ENCODE measurements around the gene TRIP10.
"Not testable (repeated sequence)": the region's sequence is repeated elsewhere in the genome, so short reads cannot be mapped to it uniquely, and the experiment has no call there.

The TRIP10 gene

GRCh38 chr19:6706633-6706958 is 32.9 kb upstream of the TRIP10 start:
- H3K27me3 Mint-ChIP-seq, result peaks cover 39 to 41% of the 10 kb centered on the region in 2 donors
- H3K4me1 Mint-ChIP-seq (ENCODE audit: low read depth in 2 of 2), result peaks cover 10 to 20% of the 10 kb centered on the region in 2 donors
- DNase-seq (no peak), ATAC-seq (replicated peaks) (no peak)
- H3K9me3 Mint-ChIP-seq, result no peaks in the 10 kb centered on the region
- H3K36me3 Mint-ChIP-seq (ENCODE audit: insufficient read depth), result no peaks in the 10 kb centered on the region
- no peak overlapping the region for H3K27ac Mint-ChIP-seq
- no peak overlapping the region for H3K4me3 Mint-ChIP-seq

GRCh38 chr19:6707011-6707657 is 32.3 kb upstream of the TRIP10 start:
- Mint-ChIP-seq H3K27ac (no peak overlapping the region), H3K27me3 (peaks cover 39 to 41% of the 10 kb centered on the region in 2 donors), H3K4me3 (no peak overlapping the region), H3K36me3 (ENCODE audit: insufficient read depth) (no peaks in the 10 kb centered on the region), H3K9me3 (no peaks in the 10 kb centered on the region), H3K4me1 (ENCODE audit: low read depth in 2 of 2) (peaks cover 10 to 20% of the 10 kb centered on the region in 2 donors)
- DNase-seq (no peak), ATAC-seq (replicated peaks) (no peak)

DNA sequence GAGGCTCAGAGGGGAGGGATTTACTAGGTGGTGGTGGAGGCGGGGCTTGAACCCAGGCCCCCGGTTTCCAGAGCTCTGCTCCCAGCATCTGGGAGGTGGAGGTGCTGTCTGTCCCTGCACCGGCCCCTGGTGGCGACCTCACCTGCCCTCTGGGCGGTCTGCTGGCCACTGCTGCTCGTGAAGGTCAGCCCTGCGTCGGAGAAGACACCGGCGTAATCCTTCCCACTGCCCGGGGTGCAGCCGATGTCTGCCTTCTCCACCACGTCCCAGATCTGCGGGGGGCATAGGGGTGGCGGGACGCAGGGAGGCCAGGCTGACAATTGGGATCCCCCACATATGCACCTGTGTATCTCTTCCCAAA is 31.8 kb upstream of the TRIP10 start:
- ATAC-seq (replicated peaks) (no peak), DNase-seq (no peak)
- no peaks in the 10 kb centered on the region for H3K36me3 Mint-ChIP-seq (ENCODE audit: insufficient read depth)
- H3K9me3 Mint-ChIP-seq, result no peaks in the 10 kb centered on the region
- peaks cover 39 to 41% of the 10 kb centered on the region in 2 donors for H3K27me3 Mint-ChIP-seq
- H3K4me3 Mint-ChIP-seq, result no peak overlapping the region
- peaks cover 10 to 20% of the 10 kb centered on the region in 2 donors for H3K4me1 Mint-ChIP-seq (ENCODE audit: low read depth in 2 of 2)
- H3K27ac Mint-ChIP-seq, result peak overlapping the region in 1 of 2 donors; percentile 68

DNA sequence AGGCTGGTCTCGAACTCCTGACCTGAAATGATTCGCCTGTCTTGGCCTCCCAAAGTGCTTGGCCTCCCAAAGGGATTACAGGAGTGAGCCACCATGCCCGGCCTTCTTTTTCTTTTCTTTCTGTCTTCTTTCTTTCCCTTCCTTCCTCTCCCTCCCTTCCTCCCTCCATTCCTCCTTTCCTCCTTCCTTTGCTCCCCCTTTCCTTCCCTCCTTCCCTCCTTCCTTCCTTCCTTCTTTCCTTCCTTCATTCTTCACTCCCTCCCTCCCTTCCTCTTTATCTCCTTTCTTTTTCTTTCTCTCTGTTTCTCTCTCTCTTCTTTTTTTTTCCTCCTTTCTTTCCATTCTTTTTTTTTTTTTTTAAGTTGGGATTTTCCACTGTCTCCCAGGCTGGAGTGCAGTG is 31.1 kb upstream of the TRIP10 start:
- Mint-ChIP-seq H3K36me3 (ENCODE audit: insufficient read depth) (no peaks in the 10 kb centered on the region), H3K9me3 (no peaks in the 10 kb centered on the region), H3K4me3 (no peak overlapping the region), H3K27me3 (peaks cover 39 to 41% of the 10 kb centered on the region in 2 donors), H3K27ac (peak overlapping the region in 1 of 2 donors; percentile 68), H3K4me1 (ENCODE audit: low read depth in 2 of 2) (peaks cover 10 to 20% of the 10 kb centered on the region in 2 donors)
- ATAC-seq (replicated peaks) (no peak), DNase-seq (no peak)

- H3K4me1 Mint-ChIP-seq (ENCODE audit: low read depth in 2 of 2), result peaks cover 10 to 20% of the 10 kb centered on the region in 2 donors
- not testable (repeated sequence) for ATAC-seq (replicated peaks)
- peaks cover 39 to 41% of the 10 kb centered on the region in 2 donors for H3K27me3 Mint-ChIP-seq
These were observed 30.6 kb upstream of the TRIP10 start for GRCh38 chr19:6708913-6709312.

GRCh38 chr19:6709549-6709948 is 29.9 kb upstream of the TRIP10 start:
- Mint-ChIP-seq H3K27me3 (peaks cover 39 to 41% of the 10 kb centered on the region in 2 donors), H3K27ac (peak overlapping the region; percentile 20 to 89), H3K36me3 (ENCODE audit: insufficient read depth) (no peaks in the 10 kb centered on the region), H3K4me1 (ENCODE audit: low read depth in 2 of 2) (peaks cover 12 to 20% of the 10 kb centered on the region in 2 donors), H3K9me3 (no peaks in the 10 kb centered on the region), H3K4me3 (peak overlapping the region; percentile 38 to 56)
- DNase-seq, result no peak
- no peak for ATAC-seq (replicated peaks)

More at GRCh38 chr19:6708913-6709312, 30.6 kb upstream of the TRIP10 start:
- not testable (repeated sequence) for H3K36me3 Mint-ChIP-seq (ENCODE audit: insufficient read depth); H3K9me3 Mint-ChIP-seq; DNase-seq
- Mint-ChIP-seq H3K4me3 (peak overlapping the region in 1 of 2 donors; percentile 13), H3K27ac (peak overlapping the region in 1 of 2 donors; percentile 20)

DNA sequence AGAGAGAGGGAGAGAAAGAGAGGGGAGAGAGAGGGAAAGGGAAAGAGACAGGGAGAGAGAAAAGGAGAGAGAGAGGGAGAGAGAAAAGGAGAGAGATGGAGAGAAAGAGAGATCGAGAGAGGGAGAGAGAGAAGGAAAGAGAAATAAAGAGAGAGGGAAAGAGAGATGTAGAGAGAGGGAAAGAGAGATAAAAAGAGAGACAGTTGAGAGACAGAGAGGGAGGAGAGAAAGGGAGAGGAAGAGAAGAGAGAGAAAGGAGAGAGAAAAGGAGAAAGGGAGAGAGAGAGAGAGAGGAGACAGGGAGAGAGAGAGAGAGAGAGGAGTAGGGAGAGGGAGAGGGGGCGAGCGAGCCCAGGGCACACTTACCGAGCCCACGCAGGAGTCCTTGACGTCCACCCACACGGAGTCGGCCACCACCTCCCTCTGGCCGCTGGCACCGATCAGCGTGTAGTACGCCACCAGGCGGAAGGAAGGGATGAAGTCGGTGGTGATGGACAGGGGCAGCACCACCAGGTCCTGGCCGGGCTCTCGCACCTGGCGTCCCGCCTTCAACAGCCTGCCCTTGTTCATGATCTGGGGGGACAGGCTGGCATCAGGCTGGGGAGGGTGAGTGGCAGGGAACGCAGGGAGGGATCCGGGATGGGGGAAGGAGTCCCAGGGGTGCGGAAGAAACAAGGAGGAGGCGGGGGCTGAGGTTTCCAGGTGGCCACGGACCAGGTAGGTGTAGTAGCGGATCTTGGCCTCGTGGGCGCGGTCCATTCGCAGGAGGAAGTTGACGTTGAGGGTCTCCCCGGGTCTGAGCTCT is 29.0 kb upstream of the TRIP10 start:
- H3K36me3 Mint-ChIP-seq (ENCODE audit: insufficient read depth), result no peaks in the 10 kb centered on the region
- peak overlapping the region; percentile 20 to 89 for H3K27ac Mint-ChIP-seq
- DNase-seq, result no peak
- H3K9me3 Mint-ChIP-seq, result no peaks in the 10 kb centered on the region
- H3K4me1 Mint-ChIP-seq (ENCODE audit: low read depth in 2 of 2), result peaks cover 12 to 20% of the 10 kb centered on the region in 2 donors
- peak; percentile 21 for ATAC-seq (replicated peaks)
- peak overlapping the region; percentile 53 to 56 for H3K4me3 Mint-ChIP-seq
- H3K27me3 Mint-ChIP-seq, result peaks cover 39 to 41% of the 10 kb centered on the region in 2 donors

- Mint-ChIP-seq H3K4me3 (peak overlapping the region; percentile 53 to 56), H3K9me3 (no peaks in the 10 kb centered on the region), H3K4me1 (ENCODE audit: low read depth in 2 of 2) (peaks cover 12 to 20% of the 10 kb centered on the region in 2 donors), H3K27ac (no peak overlapping the region), H3K27me3 (peaks cover 39 to 41% of the 10 kb centered on the region in 2 donors), H3K36me3 (ENCODE audit: insufficient read depth) (no peaks in the 10 kb centered on the region)
- no peak for DNase-seq
- no peak for ATAC-seq (replicated peaks)
These were observed 28.5 kb upstream of the TRIP10 start for GRCh38 chr19:6711078-6711361.

DNA sequence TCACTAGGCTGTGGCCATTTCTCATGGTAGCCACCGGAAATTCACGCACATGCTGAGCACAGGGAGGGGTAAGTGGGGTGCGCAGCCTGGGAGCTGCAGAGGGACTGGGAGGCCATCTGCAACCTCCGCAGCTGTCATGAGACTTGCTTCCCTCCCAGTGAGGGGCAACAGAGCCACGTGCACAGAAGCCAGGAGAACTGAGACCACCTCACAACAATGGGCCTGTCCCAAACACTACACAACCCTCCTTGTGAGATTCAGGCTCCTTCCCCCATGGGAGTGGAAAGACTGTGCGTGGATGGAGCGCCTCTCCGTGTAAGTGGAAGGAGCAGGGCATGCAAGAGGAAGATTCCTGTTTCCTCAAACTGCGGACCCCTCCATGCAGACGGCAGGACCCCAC is 27.9 kb upstream of the TRIP10 start:
- DNase-seq (no peak), ATAC-seq (replicated peaks) (no peak)
- H3K36me3 Mint-ChIP-seq (ENCODE audit: insufficient read depth), result no peaks in the 10 kb centered on the region
- no peaks in the 10 kb centered on the region for H3K9me3 Mint-ChIP-seq
- peaks cover 39 to 41% of the 10 kb centered on the region in 2 donors for H3K27me3 Mint-ChIP-seq
- H3K4me1 Mint-ChIP-seq (ENCODE audit: low read depth in 2 of 2), result peaks cover 12 to 20% of the 10 kb centered on the region in 2 donors
- H3K27ac Mint-ChIP-seq, result no peak overlapping the region
- no peak overlapping the region for H3K4me3 Mint-ChIP-seq

- H3K4me3 Mint-ChIP-seq, result no peak overlapping the region
- no peak for ATAC-seq (replicated peaks)
- H3K27me3 Mint-ChIP-seq, result peaks cover 39 to 41% of the 10 kb centered on the region in 2 donors
- peaks cover 3% of the 10 kb centered on the region for H3K36me3 Mint-ChIP-seq (ENCODE audit: insufficient read depth)
- peaks cover 13 to 21% of the 10 kb centered on the region in 2 donors for H3K4me1 Mint-ChIP-seq (ENCODE audit: low read depth in 2 of 2)
- no peak for DNase-seq
- no peaks in the 10 kb centered on the region for H3K9me3 Mint-ChIP-seq
- H3K27ac Mint-ChIP-seq, result no peak overlapping the region
These were observed 27.2 kb upstream of the TRIP10 start for GRCh38 chr19:6712231-6712630.

- Mint-ChIP-seq H3K27me3 (peaks cover 34 to 40% of the 10 kb centered on the region in 2 donors), H3K27ac (no peak overlapping the region), H3K4me1 (ENCODE audit: low read depth in 2 of 2) (peaks cover 16 to 28% of the 10 kb centered on the region in 2 donors), H3K4me3 (no peak overlapping the region), H3K36me3 (ENCODE audit: insufficient read depth) (peaks cover 4% of the 10 kb centered on the region), H3K9me3 (no peaks in the 10 kb centered on the region)
- ATAC-seq (replicated peaks) (no peak), DNase-seq (no peak)
These were observed 26.5 kb upstream of the TRIP10 start for GRCh38 chr19:6712692-6713670.

- peaks cover 16 to 34% of the 10 kb centered on the region in 2 donors for H3K4me1 Mint-ChIP-seq (ENCODE audit: low read depth in 2 of 2)
- H3K4me3 Mint-ChIP-seq, result no peak overlapping the region
- ATAC-seq (replicated peaks), result no peak
- peaks cover 24 to 30% of the 10 kb centered on the region in 2 donors for H3K27me3 Mint-ChIP-seq
- no peaks in the 10 kb centered on the region for H3K9me3 Mint-ChIP-seq
- DNase-seq, result no peak
- no peak overlapping the region for H3K27ac Mint-ChIP-seq
- peaks cover 4% of the 10 kb centered on the region for H3K36me3 Mint-ChIP-seq (ENCODE audit: insufficient read depth)
These were observed 25.4 kb upstream of the TRIP10 start for GRCh38 chr19:6713773-6714692.

All from effector memory CD8-positive, alpha-beta T cell (primary cell).